SK-N-SH treated with all-trans-retinoic acid at 6 μM for 48 hours (cell line): ENCODE results near the gene NRXN3.

Source experiments
- ATAC-seq: fragments of 200-7000 bp; cut with Tn5 transposase; 3 replicates; pipeline ENCODE4 v1.9.1; 2020; ENCODE audit warnings: mild to moderate bottlenecking, moderate library complexity
- ARNTL ChIP-seq: fragments of 450-650 bp; formaldehyde crosslinking; IDR thresholded peaks from 2 replicates; pipeline ENCODE4 v1.5.0; 2020; ENCODE audit warnings: low read depth, mild to moderate bottlenecking, moderate library complexity, borderline replicate concordance
- BACH2 ChIP-seq: fragments of 250-450 bp; sonication (Bioruptor Pico); IDR thresholded peaks from 2 replicates; pipeline ENCODE4 v1.9.0; 2021; ENCODE audit warnings: mild to moderate bottlenecking, borderline replicate concordance
- CREB5 ChIP-seq: fragments of 250-450 bp; sonication (Bioruptor Pico); IDR thresholded peaks from 2 replicates; pipeline ENCODE4 v1.5.1; 2020; ENCODE audit warnings: low read depth, mild to moderate bottlenecking, moderate library complexity
- CSRNP3 ChIP-seq: fragments of 250-450 bp; sonication (Bioruptor Pico); IDR thresholded peaks from 2 replicates; pipeline ENCODE4 v1.5.1; 2021; ENCODE audit warnings: mild to moderate bottlenecking, moderate library complexity
- ESRRG ChIP-seq: fragments of 250-450 bp; sonication (Bioruptor Pico); IDR thresholded peaks from 2 replicates; pipeline ENCODE4 v1.6.1; 2021; ENCODE audit warnings: mild to moderate bottlenecking
- GLIS3 ChIP-seq: fragments of 250-450 bp; sonication (Bioruptor Pico); IDR thresholded peaks from 2 replicates; pipeline ENCODE4 v1.5.0; 2020; ENCODE audit warnings: mild to moderate bottlenecking, moderate library complexity
- ISL1 ChIP-seq: fragments of 250-450 bp; sonication (Bioruptor Pico); IDR thresholded peaks from 2 replicates; pipeline ENCODE4 v2.1.2; 2022; ENCODE audit warnings: mild to moderate bottlenecking, moderate library complexity
- OSR1 ChIP-seq: fragments of 250-450 bp; sonication (Bioruptor Pico); IDR thresholded peaks from 2 replicates; pipeline ENCODE4 v1.8.0; 2022; ENCODE audit warnings: moderate library complexity, mild to moderate bottlenecking, inconsistent platforms
- POU6F1 ChIP-seq: fragments of 250-450 bp; sonication (Bioruptor Pico); IDR thresholded peaks from 2 replicates; pipeline ENCODE4 v1.8.0; 2021; ENCODE audit warnings: low read depth, mild to moderate bottlenecking, moderate library complexity, borderline replicate concordance
- RARB ChIP-seq: fragments of 250-450 bp; sonication (Bioruptor Pico); IDR thresholded peaks from 2 replicates; pipeline ENCODE4 v1.8.0; 2021; ENCODE audit warnings: mild to moderate bottlenecking, moderate library complexity
- SNAI2 ChIP-seq: fragments of 250-450 bp; sonication (Bioruptor Pico); IDR thresholded peaks from 2 replicates; pipeline ENCODE4 v1.5.0; 2020; ENCODE audit warnings: mild to moderate bottlenecking, moderate library complexity
- TCF4 ChIP-seq: fragments of 250-450 bp; sonication (Bioruptor Pico); IDR thresholded peaks from 2 replicates; pipeline ENCODE4 v1.8.0; 2021; ENCODE audit warnings: mild to moderate bottlenecking, moderate library complexity, borderline replicate concordance
- TOX ChIP-seq: fragments of 250-450 bp; sonication (Bioruptor Pico); IDR thresholded peaks from 2 replicates; pipeline ENCODE4 v1.8.0; 2021; ENCODE audit warnings: mild to moderate bottlenecking, moderate library complexity, borderline replicate concordance
- TSHZ2 ChIP-seq: fragments of 250-450 bp; sonication (Bioruptor Pico); IDR thresholded peaks from 2 replicates; pipeline ENCODE4 v1.5.0; 2020; ENCODE audit warnings: mild to moderate bottlenecking, moderate library complexity
- ZFP3 ChIP-seq: fragments of 250-450 bp; sonication (Bioruptor Pico); IDR thresholded peaks from 2 replicates; pipeline ENCODE4 v1.5.0; 2020; ENCODE audit warnings: mild to moderate bottlenecking, moderate library complexity
- ZFP30 ChIP-seq: fragments of 450-650 bp; formaldehyde crosslinking; IDR thresholded peaks from 2 replicates; pipeline ENCODE4 v1.5.0; 2022; ENCODE audit warnings: mild to moderate bottlenecking, moderate library complexity
- ZNF565 ChIP-seq: fragments of 450-650 bp; formaldehyde crosslinking; conservative IDR thresholded peaks from 2 replicates; pipeline ENCODE4 v1.5.0; 2020; ENCODE audit warnings: low read depth, mild to moderate bottlenecking, moderate library complexity
- ZNF70 ChIP-seq: fragments of 450-650 bp; formaldehyde crosslinking; IDR thresholded peaks from 2 replicates; pipeline ENCODE4 v1.5.0; 2020; ENCODE audit warnings: mild to moderate bottlenecking, moderate library complexity
- ZNF8 ChIP-seq: fragments of 450-650 bp; formaldehyde crosslinking; IDR thresholded peaks from 2 replicates; pipeline ENCODE4 v1.5.0; 2020; ENCODE audit warnings: mild to moderate bottlenecking, moderate library complexity
- TF ChIP-seq, protein P1 (sequence below): fragments of 250-450 bp; sonication (Bioruptor Pico); IDR thresholded peaks from 2 replicates; pipeline ENCODE4 v1.8.0; 2020; ENCODE audit warnings: mild to moderate bottlenecking, moderate library complexity, borderline replicate concordance

NRXN3 gene

DNA sequence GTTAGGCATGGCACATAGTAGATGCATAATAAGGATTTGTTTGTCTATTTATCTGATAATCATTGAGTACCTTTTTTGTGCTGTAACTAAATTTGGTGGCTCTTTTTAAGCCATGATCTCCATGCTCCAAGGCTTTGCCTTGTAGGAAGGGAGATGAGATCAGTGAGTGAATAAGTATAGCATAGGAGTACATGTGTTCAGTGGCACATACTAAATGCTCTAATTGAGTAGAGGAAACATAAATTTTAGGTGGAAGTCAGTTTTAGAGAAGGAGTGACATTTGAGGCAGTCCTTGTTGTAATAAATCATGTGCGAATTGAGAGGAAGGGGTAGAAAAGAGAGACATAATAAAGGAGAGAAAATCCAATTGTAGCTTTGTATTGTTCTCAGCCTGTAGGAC is 482.6 kb downstream of the NRXN3 start (continued):
- no peak for TF ChIP-seq TSHZ2 (CRISPR knock-in tag)
- TF ChIP-seq BACH2 (CRISPR knock-in tag): no peak
- no peak for TF ChIP-seq OSR1 (CRISPR knock-in tag)
- TF ChIP-seq ZFP30 (CRISPR knock-in tag): no peak
- TF ChIP-seq RARB: no peak
- TF ChIP-seq GLIS3 (CRISPR knock-in tag): no peak
- no peak for TF ChIP-seq ESRRG (CRISPR knock-in tag)

DNA sequence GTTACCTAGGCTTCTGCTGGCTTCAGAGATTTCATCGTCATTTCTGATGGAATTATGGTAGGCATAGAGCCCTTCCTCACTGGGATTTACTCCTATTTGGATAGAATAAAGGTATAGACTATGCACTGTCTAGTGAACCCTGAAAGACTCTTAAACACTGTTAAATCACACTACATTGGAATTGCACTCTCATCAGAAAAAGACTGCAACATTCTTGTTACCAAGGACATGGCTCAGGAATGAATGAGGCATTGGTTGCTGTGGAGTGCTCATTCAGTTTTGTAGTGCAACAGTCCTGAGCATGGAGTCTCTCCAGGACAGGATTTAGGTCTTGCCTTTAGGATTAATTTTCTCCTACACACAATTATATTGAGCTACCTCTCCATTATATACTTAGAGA is 483.0 kb downstream of the NRXN3 start:
- TF ChIP-seq TSHZ2 (CRISPR knock-in tag) (no peak), BACH2 (CRISPR knock-in tag) (no peak), POU6F1 (CRISPR knock-in tag) (no peak), ARNTL (CRISPR knock-in tag) (no peak), TOX (no peak), ISL1 (CRISPR knock-in tag) (no peak), ESRRG (CRISPR knock-in tag) (no peak), RARB (no peak), OSR1 (CRISPR knock-in tag) (no peak), ZNF565 (no peak), ZNF8 (CRISPR knock-in tag) (no peak), CREB5 (CRISPR knock-in tag) (no peak), GLIS3 (CRISPR knock-in tag) (no peak), ZFP30 (CRISPR knock-in tag) (no peak), ZNF70 (CRISPR knock-in tag) (no peak), TCF4 (no peak), SNAI2 (CRISPR knock-in tag) (no peak), ZFP3 (no peak)
- TF ChIP-seq, protein P1, sequence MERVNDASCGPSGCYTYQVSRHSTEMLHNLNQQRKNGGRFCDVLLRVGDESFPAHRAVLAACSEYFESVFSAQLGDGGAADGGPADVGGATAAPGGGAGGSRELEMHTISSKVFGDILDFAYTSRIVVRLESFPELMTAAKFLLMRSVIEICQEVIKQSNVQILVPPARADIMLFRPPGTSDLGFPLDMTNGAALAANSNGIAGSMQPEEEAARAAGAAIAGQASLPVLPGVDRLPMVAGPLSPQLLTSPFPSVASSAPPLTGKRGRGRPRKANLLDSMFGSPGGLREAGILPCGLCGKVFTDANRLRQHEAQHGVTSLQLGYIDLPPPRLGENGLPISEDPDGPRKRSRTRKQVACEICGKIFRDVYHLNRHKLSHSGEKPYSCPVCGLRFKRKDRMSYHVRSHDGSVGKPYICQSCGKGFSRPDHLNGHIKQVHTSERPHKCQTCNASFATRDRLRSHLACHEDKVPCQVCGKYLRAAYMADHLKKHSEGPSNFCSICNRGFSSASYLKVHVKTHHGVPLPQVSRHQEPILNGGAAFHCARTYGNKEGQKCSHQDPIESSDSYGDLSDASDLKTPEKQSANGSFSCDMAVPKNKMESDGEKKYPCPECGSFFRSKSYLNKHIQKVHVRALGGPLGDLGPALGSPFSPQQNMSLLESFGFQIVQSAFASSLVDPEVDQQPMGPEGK (CRISPR knock-in tag): no peak
- TF ChIP-seq, all 23 proteins: peak for 0
- ATAC-seq: no peak

DNA sequence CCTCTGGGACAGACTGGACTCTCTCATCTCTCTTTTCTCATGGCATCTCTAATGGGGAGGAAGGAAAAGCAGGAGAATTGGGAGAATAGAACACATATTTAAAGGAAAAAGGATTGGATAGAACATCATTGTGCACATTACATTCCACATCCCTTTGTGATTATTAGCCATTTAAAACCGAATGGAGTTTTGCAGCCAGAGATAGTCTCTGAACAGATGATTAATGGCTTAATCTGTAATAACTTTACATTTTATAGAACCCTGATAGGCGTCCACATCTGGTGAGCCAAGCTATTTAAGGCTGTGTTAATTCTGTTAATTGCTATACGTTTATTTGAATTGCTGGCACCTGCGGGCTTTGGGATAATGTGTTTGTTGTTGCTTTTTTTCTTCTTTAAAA is 487.3 kb downstream of the NRXN3 start:
- no peak for ATAC-seq
- TF ChIP-seq ZFP3: no peak
- TF ChIP-seq, protein P1 (CRISPR knock-in tag): no peak
- no peak for TF ChIP-seq CSRNP3 (CRISPR knock-in tag)
